Loucy (cell line): Measurements from ENCODE around the gene LEP.

Experiments
- H2AFZ ChIP-seq: fragments of 200-600 bp; sonication (generic); 2 replicates; pipeline ENCODE4 v1.6.0; 2016; ENCODE audit warnings: antibody characterized with exemption, mild to moderate bottlenecking, low read length, moderate library complexity
- H3F3A ChIP-seq: fragments of 200-600 bp; 2 replicates; pipeline ENCODE4 v1.6.0; 2016; ENCODE audit warnings: antibody characterized with exemption, low read depth, mild to moderate bottlenecking
- H3K27me3 ChIP-seq: fragments of 200-600 bp; sonication (generic); 2 replicates; pipeline ENCODE4 v1.6.1; 2014; ENCODE audit warnings: low read length, mild to moderate bottlenecking; ENCODE audit not compliant: insufficient read depth, poor library complexity, severe bottlenecking
- H3K36me3 ChIP-seq: fragments of 200-600 bp; sonication (generic); 2 replicates; pipeline ENCODE4 v1.6.1; 2016; ENCODE audit warnings: low read length; ENCODE audit not compliant: insufficient read depth
- H3K4me1 ChIP-seq: fragments of 200-600 bp; sonication (generic); 2 replicates; pipeline ENCODE4 v1.5.1; 2014; ENCODE audit warnings: low read length, mild to moderate bottlenecking; ENCODE audit not compliant: insufficient read depth, poor library complexity, severe bottlenecking
- H3K4me2 ChIP-seq: fragments of 200-600 bp; sonication (generic); 2 replicates; pipeline ENCODE4 v1.6.0; 2014; ENCODE audit warnings: antibody characterized with exemption, low read length, low read depth, mild to moderate bottlenecking; ENCODE audit not compliant: poor library complexity, severe bottlenecking
- H3K4me3 ChIP-seq: fragments of 200-600 bp; sonication (generic); 2 replicates; pipeline ENCODE4 v1.5.1; 2014; ENCODE audit warnings: low read length, mild to moderate bottlenecking, mixed read lengths; ENCODE audit not compliant: poor library complexity, severe bottlenecking
- H3K79me2 ChIP-seq: fragments of 200-600 bp; sonication (generic); 2 replicates; pipeline ENCODE4 v1.6.1; 2014; ENCODE audit warnings: low read length; ENCODE audit not compliant: insufficient read depth
- H3K9ac ChIP-seq: fragments of 200-600 bp; sonication (generic); 2 replicates; pipeline ENCODE4 v1.6.0; 2014; ENCODE audit warnings: mild to moderate bottlenecking, low read depth, low read length, moderate library complexity; ENCODE audit not compliant: poor library complexity, severe bottlenecking
- H3K9me2 ChIP-seq: fragments of 200-600 bp; sonication (generic); replicated peaks from 2 replicates; pipeline ENCODE4 v1.6.1; 2016; ENCODE audit warnings: low read depth, low read length, mixed read lengths
- H3K9me3 ChIP-seq: fragments of 200-600 bp; sonication (generic); 2 replicates; pipeline ENCODE4 v1.6.1; 2014; ENCODE audit warnings: mild to moderate bottlenecking, antibody characterized with exemption, low read length, low read depth; ENCODE audit not compliant: insufficient read depth
- H4K20me1 ChIP-seq: fragments of 200-600 bp; sonication (generic); 2 replicates; pipeline ENCODE4 v1.6.0; 2014; ENCODE audit warnings: antibody characterized with exemption, low read length, mild to moderate bottlenecking; ENCODE audit not compliant: insufficient read depth, poor library complexity, severe bottlenecking
- CTCF ChIP-seq: fragments of 200-600 bp; sonication (generic); conservative IDR thresholded peaks from 2 replicates; pipeline ENCODE4 v1.5.1; 2014; ENCODE audit warnings: mild to moderate bottlenecking, antibody characterized with exemption, low read length
- EZH2phosphoT487 ChIP-seq: fragments of 200-600 bp; IDR thresholded peaks from 2 replicates; pipeline ENCODE4 v1.6.1; 2018; ENCODE audit warnings: antibody characterized with exemption, mild to moderate bottlenecking, moderate library complexity, borderline replicate concordance

The LEP gene

GRCh38 chr7:128240696-128241386 is at the start of gene LEP:
Gene LEP (plus strand): TSS chr7:128241278. CDS start chr7:128252019, 10,741 bp downstream.
- H3K79me2 ChIP-seq, result no peaks in the 10 kb centered on the region
- TF ChIP-seq CTCF, result no peak
- no peak for TF ChIP-seq EZH2phosphoT487
- H3K9me2 ChIP-seq, result no peaks in the 10 kb centered on the region
- H3K27me3 ChIP-seq, result no peaks in the 10 kb centered on the region
- no peak within 1 kb of the TSS for H3K4me3 ChIP-seq
- H3K4me2 ChIP-seq, result no peak within 1 kb of the TSS
- H3K4me1 ChIP-seq, result peaks cover 18% of the 10 kb centered on the region
- H3K36me3 ChIP-seq, result no peaks in the 10 kb centered on the region
- H3K9ac ChIP-seq, result no peak within 1 kb of the TSS
- no peaks in the 10 kb centered on the region for H4K20me1 ChIP-seq
- no peak within 1 kb of the TSS for H2AFZ ChIP-seq
- no peaks in the 10 kb centered on the region for H3F3A ChIP-seq
- no peaks in the 10 kb centered on the region; the same call in 1 of the 2 replicates for H3K9me3 ChIP-seq

- Histone ChIP-seq H3K4me2 (no peak overlapping the region), H3K4me3 (no peak overlapping the region), H3K9ac (no peak overlapping the region), H3K27me3 (peaks cover 4% of the 10 kb centered on the region), H3K36me3 (no peaks in the 10 kb centered on the region), H3K4me1 (no peaks in the 10 kb centered on the region), H3K9me2 (no peaks in the 10 kb centered on the region), H4K20me1 (no peaks in the 10 kb centered on the region), H2AFZ (no peak overlapping the region), H3F3A (no peaks in the 10 kb centered on the region), H3K9me3 (peaks cover 15% of the 10 kb centered on the region; the same call in 1 of the 2 replicates), H3K79me2 (no peaks in the 10 kb centered on the region)
- no peak for TF ChIP-seq EZH2phosphoT487
- no peak for TF ChIP-seq CTCF
Measured at GRCh38 chr7:128192497-128193142, 48.5 kb upstream of the LEP start.

GRCh38 chr7:128194533-128195282 is 46.4 kb upstream of the LEP start:
- Histone ChIP-seq H3K9ac (no peak overlapping the region), H3K36me3 (no peaks in the 10 kb centered on the region), H3K79me2 (no peaks in the 10 kb centered on the region), H3F3A (no peaks in the 10 kb centered on the region), H3K27me3 (peaks cover 4% of the 10 kb centered on the region), H3K9me2 (no peaks in the 10 kb centered on the region), H2AFZ (no peak overlapping the region), H3K4me2 (no peak overlapping the region), H3K4me3 (no peak overlapping the region), H4K20me1 (no peaks in the 10 kb centered on the region), H3K9me3 (peaks cover 15% of the 10 kb centered on the region; the same call in 1 of the 2 replicates), H3K4me1 (no peaks in the 10 kb centered on the region)
- no peak for TF ChIP-seq EZH2phosphoT487
- no peak for TF ChIP-seq CTCF
